Cardiac muscle cell (in vitro differentiated cells and primary cell): ENCODE results near the gene FKRP. TPM values are rescaled to one million over a fixed set of nuclear protein-coding genes. Genes with fewer than 3 reads are reported as not detected.
"Not testable (repeated sequence)": the region's sequence is repeated elsewhere in the genome, so short reads cannot be mapped to it uniquely, and the experiment has no call there.

Experiments
- DNase-seq, 2 donors: peaks; one replicate each; pipeline versions ENCODE4 v3.0.0 to v3.0.0-alpha.2; 2010 to 2017; ENCODE audit warnings: low read depth in 1 of 2, low spot score in 1 of 2
- H3K27ac ChIP-seq: fragments of 200-600 bp; sonication (generic); 2 replicates; pipeline ENCODE4 v1.5.1; 2016
- H3K27me3 ChIP-seq: fragments of 200-600 bp; sonication (generic); 2 replicates; pipeline ENCODE4 v1.6.0; 2016; ENCODE audit warnings: control low read depth
- H3K36me3 ChIP-seq: fragments of 200-600 bp; sonication (generic); 2 replicates; pipeline ENCODE4 v1.5.1; 2016; ENCODE audit warnings: control low read depth
- H3K4me1 ChIP-seq: fragments of 200-600 bp; sonication (generic); 2 replicates; pipeline ENCODE4 v1.8.1; 2017; ENCODE audit warnings: low read depth, mild to moderate bottlenecking, mixed run types
- H3K4me3 ChIP-seq: fragments of 200-600 bp; sonication (generic); 2 replicates; pipeline ENCODE4 v1.5.1; 2016; ENCODE audit warnings: mild to moderate bottlenecking
- H3K9me3 ChIP-seq: fragments of 200-600 bp; sonication (generic); 2 replicates; pipeline ENCODE4 v1.5.1; 2017; ENCODE audit warnings: low read depth, mild to moderate bottlenecking, control low read depth
- polyA plus RNA-seq: library from polyadenylated mRNA; unstranded; fragments of >200 nt; fragmentation: Nextera tagmentation; extraction: Ambion mirVana; gene quantifications from 2 replicates; pipeline ENCODE4 v1.2.1, GENCODE V29; 2016
- total RNA-seq: library from RNA; depleted of rRNA; stranded (reverse); fragments of >200 nt; gene quantifications from 2 replicates; pipeline ENCODE4 v1.2.3, GENCODE V29; 2016
- TF ChIP-seq, protein P1 (sequence below): IDR thresholded peaks from 2 replicates; pipeline ENCODE4 v1.5.1; 2012; ENCODE audit warnings: low read depth, mild to moderate bottlenecking, low read length

FKRP gene
- total and polyA plus RNA-seq, 2 experiments from 2014 or later, result 20.4 to 50.3 TPM

DNA sequence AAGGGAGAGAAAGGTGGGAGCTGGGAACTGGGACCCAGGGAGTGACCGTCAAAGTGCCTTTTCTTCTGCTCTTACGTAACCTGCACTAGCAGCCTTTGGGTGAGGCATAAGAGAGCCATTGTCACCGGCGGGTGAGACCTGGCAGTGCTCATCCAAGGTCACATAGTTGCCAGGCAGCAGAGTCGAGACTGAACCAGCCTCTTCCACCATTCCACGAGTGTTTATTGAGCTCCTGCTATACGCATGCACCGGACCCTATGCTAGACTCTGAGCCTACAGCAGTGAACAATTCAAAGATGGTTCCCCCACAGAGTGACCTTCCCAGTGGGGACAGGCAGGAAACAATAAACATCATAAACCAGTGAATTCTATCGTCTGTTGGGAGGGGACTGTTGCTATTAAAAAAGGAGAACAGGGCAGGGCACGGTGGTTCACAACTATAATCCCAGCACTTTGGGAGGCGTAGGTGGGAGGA, 19.0 kb downstream of the FKRP start:
- TF ChIP-seq, protein P1, sequence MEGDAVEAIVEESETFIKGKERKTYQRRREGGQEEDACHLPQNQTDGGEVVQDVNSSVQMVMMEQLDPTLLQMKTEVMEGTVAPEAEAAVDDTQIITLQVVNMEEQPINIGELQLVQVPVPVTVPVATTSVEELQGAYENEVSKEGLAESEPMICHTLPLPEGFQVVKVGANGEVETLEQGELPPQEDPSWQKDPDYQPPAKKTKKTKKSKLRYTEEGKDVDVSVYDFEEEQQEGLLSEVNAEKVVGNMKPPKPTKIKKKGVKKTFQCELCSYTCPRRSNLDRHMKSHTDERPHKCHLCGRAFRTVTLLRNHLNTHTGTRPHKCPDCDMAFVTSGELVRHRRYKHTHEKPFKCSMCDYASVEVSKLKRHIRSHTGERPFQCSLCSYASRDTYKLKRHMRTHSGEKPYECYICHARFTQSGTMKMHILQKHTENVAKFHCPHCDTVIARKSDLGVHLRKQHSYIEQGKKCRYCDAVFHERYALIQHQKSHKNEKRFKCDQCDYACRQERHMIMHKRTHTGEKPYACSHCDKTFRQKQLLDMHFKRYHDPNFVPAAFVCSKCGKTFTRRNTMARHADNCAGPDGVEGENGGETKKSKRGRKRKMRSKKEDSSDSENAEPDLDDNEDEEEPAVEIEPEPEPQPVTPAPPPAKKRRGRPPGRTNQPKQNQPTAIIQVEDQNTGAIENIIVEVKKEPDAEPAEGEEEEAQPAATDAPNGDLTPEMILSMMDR, result no peak
- H3K27ac ChIP-seq, result no peak overlapping the region
- H3K27me3 ChIP-seq, result no peaks in the 10 kb centered on the region
- H3K4me3 ChIP-seq, result no peak overlapping the region
- H3K36me3 ChIP-seq, result no peaks in the 10 kb centered on the region
- H3K9me3 ChIP-seq, result no peaks in the 10 kb centered on the region
- no peak for DNase-seq
- H3K4me1 ChIP-seq, result peaks cover 8% of the 10 kb centered on the region

DNA sequence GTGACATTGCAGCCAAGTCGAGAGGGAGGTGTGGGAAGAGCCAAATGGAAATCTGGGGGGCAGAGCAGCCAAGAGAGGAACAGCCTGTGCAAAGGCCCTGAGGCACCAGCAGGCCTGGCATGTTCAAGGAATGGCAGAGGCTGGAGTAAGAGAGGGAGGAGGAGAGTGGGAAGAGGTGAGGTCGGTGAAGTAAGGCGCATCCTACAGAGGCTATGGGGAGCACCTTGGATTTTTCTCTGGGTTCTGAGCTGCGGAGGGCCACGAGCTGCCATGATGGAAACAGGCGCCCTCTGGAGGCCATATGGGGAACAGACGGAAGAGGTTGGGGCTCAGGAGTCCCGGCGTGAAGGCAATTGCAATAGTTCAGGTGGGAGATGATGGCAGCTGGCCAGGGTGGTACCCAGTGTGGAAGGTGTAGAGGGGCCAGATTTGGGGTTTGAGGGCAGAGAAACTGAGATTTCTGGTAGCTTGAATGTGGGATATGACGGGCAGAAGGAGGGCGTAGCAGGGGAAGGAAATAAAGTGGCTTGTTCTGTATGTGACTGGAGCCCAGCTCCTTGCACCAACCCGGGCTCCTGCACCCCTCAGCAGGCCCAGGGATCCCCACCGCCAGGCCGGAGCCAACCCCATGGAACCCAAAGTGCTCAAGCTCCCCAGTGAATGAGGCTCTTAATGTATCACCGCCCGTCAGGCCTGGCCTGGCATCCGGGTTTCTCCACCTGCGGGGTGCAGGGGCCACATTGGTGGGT, 20.9 kb downstream of the FKRP start:
- H3K9me3 ChIP-seq, result no peaks in the 10 kb centered on the region
- peaks cover 8% of the 10 kb centered on the region for H3K4me1 ChIP-seq
- no peaks in the 10 kb centered on the region for H3K27me3 ChIP-seq
- DNase-seq, result peak; percentile 47
- H3K27ac ChIP-seq, result no peak overlapping the region
- H3K4me3 ChIP-seq, result no peak overlapping the region
- H3K36me3 ChIP-seq, result no peaks in the 10 kb centered on the region
- TF ChIP-seq, protein P1, result peak; percentile 82

DNA sequence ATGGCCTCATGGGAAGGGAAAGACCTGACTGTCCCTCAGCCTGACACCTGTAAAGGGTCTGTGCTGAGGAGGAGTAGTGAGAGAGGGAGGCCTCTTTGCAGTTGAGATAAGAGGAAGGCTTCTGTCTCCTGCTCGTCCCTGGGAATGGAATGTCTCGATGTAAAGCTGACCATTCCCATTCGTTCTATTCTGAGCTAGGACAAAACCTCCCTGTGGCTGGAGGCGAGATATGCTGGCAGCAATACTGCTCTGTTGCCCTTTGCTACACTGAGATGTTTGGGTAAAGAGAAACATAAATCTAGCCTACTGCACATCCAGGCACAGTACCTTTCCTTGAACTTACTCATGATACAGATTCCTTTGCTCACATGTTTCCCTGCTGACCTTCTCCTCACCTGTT, 22.9 kb downstream of the FKRP start:
- peak; percentile 46 to 54 for DNase-seq
- not testable (repeated sequence) for H3K4me1 ChIP-seq, H3K27me3 ChIP-seq, H3K36me3 ChIP-seq, H3K9me3 ChIP-seq, H3K4me3 ChIP-seq
- peak overlapping the region; percentile 75 for H3K27ac ChIP-seq

DNA sequence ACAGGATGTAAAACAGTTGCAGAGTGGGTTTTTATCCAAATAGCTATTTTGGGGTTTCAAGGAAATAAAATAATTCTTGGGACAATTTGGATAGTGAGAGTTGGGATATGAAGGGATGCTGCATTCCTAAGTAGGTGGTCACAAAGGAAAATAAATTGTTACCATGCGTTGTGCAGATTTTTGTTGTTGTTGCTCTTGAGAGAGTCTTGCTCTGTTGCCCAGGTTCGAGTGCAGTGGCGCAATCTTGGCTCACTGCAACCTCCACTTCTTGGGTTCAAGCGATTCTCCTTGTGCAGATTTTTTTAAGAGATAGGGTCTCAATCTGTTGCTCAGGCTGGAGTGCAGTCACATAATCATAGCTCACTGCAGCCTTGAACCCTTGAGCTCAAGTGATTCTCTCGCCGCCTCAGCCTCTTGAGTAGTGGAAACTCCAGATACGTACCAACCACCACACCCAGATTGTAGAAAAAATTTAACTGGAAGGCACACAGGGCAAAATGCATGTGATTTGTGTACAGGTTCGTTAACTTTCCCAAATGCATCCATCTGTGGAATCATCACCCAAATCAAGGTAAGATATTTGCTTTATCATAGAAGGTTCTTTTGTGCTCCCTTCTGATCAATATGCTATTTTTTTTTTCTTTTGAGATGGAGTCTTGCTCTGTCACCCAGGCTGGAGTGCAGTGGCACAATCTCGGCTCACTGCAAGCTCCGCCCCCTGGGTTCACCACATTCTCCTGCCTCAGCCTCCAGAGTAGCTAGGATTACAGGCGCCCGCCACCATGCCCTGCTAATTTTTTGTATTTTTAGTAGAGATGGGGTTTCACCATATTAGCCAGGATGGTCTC, 26.5 kb downstream of the FKRP start:
- Histone ChIP-seq H3K27ac (no peak overlapping the region), H3K36me3 (peaks cover 7% of the 10 kb centered on the region), H3K4me1 (peaks cover 8% of the 10 kb centered on the region), H3K27me3 (no peaks in the 10 kb centered on the region), H3K4me3 (no peak overlapping the region), H3K9me3 (no peaks in the 10 kb centered on the region)
- TF ChIP-seq, protein P1, result no peak
- no peak for DNase-seq

DNA sequence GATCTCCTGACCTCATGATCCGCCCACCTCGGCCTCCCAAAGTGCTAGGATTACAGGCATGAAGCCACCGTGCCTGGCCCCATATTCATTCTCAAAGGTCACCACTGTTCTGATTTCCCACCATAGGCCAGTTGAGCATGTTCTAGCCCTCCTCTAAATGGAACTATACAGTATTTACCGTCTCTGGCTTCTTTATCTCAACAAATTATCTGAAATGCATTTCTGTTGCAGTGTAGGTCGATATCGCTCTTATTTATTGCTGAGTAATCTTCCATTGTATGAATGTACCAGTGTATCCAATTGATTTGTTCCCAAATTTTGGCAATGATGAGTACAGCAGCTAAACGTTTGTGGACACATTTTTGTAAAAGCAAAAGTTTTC, 27.2 kb downstream of the FKRP start:
- Histone ChIP-seq H3K27ac (no peak overlapping the region), H3K27me3 (no peaks in the 10 kb centered on the region), H3K36me3 (peaks cover 7% of the 10 kb centered on the region), H3K9me3 (no peaks in the 10 kb centered on the region), H3K4me3 (no peak overlapping the region), H3K4me1 (peaks cover 8% of the 10 kb centered on the region)
- DNase-seq, result no peak
- TF ChIP-seq, protein P1, result no peak
